ENCODE data around the gene NPIPA5. TPM values are rescaled to one million over a fixed set of nuclear protein-coding genes. Genes with fewer than 3 reads are reported as not detected.
"Not testable (repeated sequence)": the region's sequence is repeated elsewhere in the genome, so short reads cannot be mapped to it uniquely, and the experiment has no call there.

Gene NPIPA5
- total RNA-seq, 2 donors from 2014 or later = 6.5 to 13.2 TPM

DNA sequence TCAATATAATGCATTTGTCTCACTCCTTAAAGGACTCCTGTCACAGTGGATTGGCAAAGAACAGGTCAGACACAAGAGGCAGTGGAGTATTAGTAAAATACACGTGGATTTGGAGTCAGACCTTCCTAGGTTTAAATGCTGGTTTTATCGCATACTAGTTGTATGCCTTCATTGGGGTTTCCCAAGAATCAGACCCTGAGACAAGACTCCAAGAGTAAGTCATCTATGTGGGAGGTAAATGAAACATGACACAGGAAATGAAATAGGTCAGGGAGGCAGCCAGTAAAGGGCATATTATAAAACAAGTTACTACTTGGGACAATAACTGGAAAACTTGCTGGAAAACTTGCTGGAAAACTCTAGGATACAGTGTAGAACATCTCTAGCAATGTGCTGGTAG is 56.9 kb downstream of the NPIPA5 start:
- H3K27me3 ChIP-seq; DNase-seq; H3K27ac ChIP-seq; ATAC-seq; H3K36me3 ChIP-seq (replicated peaks in 1 of 2; ENCODE audit: insufficient read depth in 1 of 2, low read depth in 2 of 2); H3K4me3 ChIP-seq; intact Hi-C loops (cut with DNase I); H3K9me3 ChIP-seq; H3K4me1 ChIP-seq: not testable (repeated sequence)
- 60 to 61% methylated on average over 1 to 2 of the region's 2 CpGs for WGBS, 2 donors

DNA sequence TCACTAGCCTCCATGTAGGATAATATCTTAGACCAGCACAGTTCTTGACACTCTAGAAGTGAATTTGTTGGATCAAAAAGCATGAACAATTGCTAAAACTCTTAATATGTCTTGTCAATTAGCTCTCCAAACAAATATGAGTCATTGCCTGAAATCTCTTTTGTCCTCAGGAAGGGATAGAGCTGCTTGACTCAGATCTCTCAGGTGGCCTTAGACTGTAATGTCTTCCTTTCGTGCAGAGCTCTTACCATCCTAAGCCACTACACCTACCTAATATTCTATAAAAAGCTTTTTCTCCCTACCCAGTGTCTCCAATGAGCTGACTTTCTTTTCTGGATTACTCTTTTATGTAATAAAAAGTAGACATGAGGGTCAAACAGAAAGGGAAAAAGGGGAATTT is 63.5 kb downstream of the NPIPA5 start:
- intact Hi-C loops (cut with DNase I); H3K27me3 ChIP-seq; H3K4me3 ChIP-seq; H3K36me3 ChIP-seq (replicated peaks in 1 of 2; ENCODE audit: insufficient read depth in 1 of 2, low read depth in 2 of 2); H3K9me3 ChIP-seq; ATAC-seq; DNase-seq; H3K4me1 ChIP-seq; H3K27ac ChIP-seq: not testable (repeated sequence)
- 57 to 60% methylated on average over 1 of the region's 1 CpG for WGBS, 2 donors

Other genes starting within 250 kb of the NPIPA5 start
- 10 to 100 TPM; 14.5 to 35.3 TPM for gene MPV17L, start 17.5 kb upstream of the NPIPA5 start, total RNA-seq
- gene BMERB1, start 56.3 kb upstream of the NPIPA5 start, total RNA-seq = 10 to 100 TPM in 1 of 2 donors, 1 to 10 TPM in 1; 8.9 to 22.3 TPM

Measured in body of pancreas (tissue), 4 donors.